Measurements from ENCODE around the gene WDFY1.

- no peak for TF ChIP-seq POLR2AphosphoS5 (IDR thresholded peaks at IDR 0.05)
- TF ChIP-seq CTCF (IDR thresholded peaks at IDR 0.05) = no peak
- TF ChIP-seq POLR2A (IDR thresholded peaks at IDR 0.05) = no peak
Observed at GRCh38 chr2:223856021-223856420, 89.1 kb downstream of the WDFY1 start.
